Activated CD4-positive, alpha-beta memory T cell treated with anti-CD3 and anti-CD28 coated beads, Interleukin-2, amount 10 ng/mL, durations not matched to agents 7 days and 5 days (primary cell): ENCODE data around the gene AUNIP. TPM values are rescaled to one million over a fixed set of nuclear protein-coding genes. Genes with fewer than 3 reads are reported as not detected.

Experiments
- CTCF ChIA-PET: fragments of 350-600 bp; sonication (Branson Sonifier 250); formaldehyde crosslinking; loops from one replicate; lab custom pipeline; 2021; ENCODE audit warnings: antibody characterized with exemption, inconsistent platforms; lab: Charles Lee
- POLR2A ChIA-PET: fragments of 350-600 bp; sonication (Branson Sonifier 250); formaldehyde crosslinking; loops from one replicate; lab custom pipeline; 2021; ENCODE audit warnings: antibody characterized with exemption; lab: Charles Lee
- DNase-seq: peaks from one replicate; pipeline ENCODE4 v3.0.0-alpha.2; 2020
- H3K27ac Mint-ChIP-seq: one replicate; pipeline ENCODE4 v1.8.0; 2021; ENCODE audit warnings: mild to moderate bottlenecking, mixed read lengths
- H3K27me3 Mint-ChIP-seq: one replicate; pipeline ENCODE4 v1.8.0; 2021; ENCODE audit warnings: mixed read lengths
- H3K36me3 Mint-ChIP-seq: one replicate; pipeline ENCODE4 v1.8.0; 2021; ENCODE audit warnings: low read depth, mixed read lengths
- H3K4me1 Mint-ChIP-seq: one replicate; pipeline ENCODE4 v1.8.0; 2021; ENCODE audit warnings: mixed read lengths
- H3K4me3 Mint-ChIP-seq: one replicate; pipeline ENCODE4 v1.8.0; 2021; ENCODE audit warnings: mild to moderate bottlenecking, mixed read lengths
- H3K9me3 Mint-ChIP-seq: one replicate; pipeline ENCODE4 v1.8.0; 2021; ENCODE audit warnings: mixed read lengths
- total RNA-seq, 2 experiments: library from RNA; stranded (reverse); gene quantifications; one replicate each; pipeline ENCODE4 v1.2.3, GENCODE V29; 2021

The AUNIP gene
- total RNA-seq, 2 experiments from 2014 or later, result 5.2 to 5.4 TPM

- Mint-ChIP-seq H3K36me3 (peaks cover 57% of the 10 kb centered on the region), H3K27me3 (no peaks in the 10 kb centered on the region), H3K27ac (no peak overlapping the region), H3K4me1 (no peaks in the 10 kb centered on the region), H3K4me3 (no peak overlapping the region), H3K9me3 (no peaks in the 10 kb centered on the region)
- ChIA-PET CTCF (interaction anchor here (0.7 kb wide), 1 partner anchor 443 kb away, joined by 3 read pairs; no protein-coding TSS in a partner anchor), POLR2A (no interaction called here)
- DNase-seq, result no peak
These were observed 26.1 kb downstream of the AUNIP start for GRCh38 chr1:25833158-25833557.

GRCh38 chr1:25832336-25833037 lies 26.8 kb downstream of the AUNIP start:
- Mint-ChIP-seq H3K4me3 (no peak overlapping the region), H3K4me1 (no peaks in the 10 kb centered on the region), H3K36me3 (peaks cover 61% of the 10 kb centered on the region), H3K27me3 (no peaks in the 10 kb centered on the region), H3K27ac (no peak overlapping the region), H3K9me3 (no peaks in the 10 kb centered on the region)
- DNase-seq, result no peak
- CTCF ChIA-PET, result no interaction called here
- POLR2A ChIA-PET, result interaction anchor here (1.1 kb wide), 1 partner anchor 42 kb away, joined by 3 read pairs; the partner anchor contains the start of gene PAQR7

GRCh38 chr1:25831569-25832196 lies 27.6 kb downstream of the AUNIP start:
- no peaks in the 10 kb centered on the region for H3K9me3 Mint-ChIP-seq
- peaks cover 64% of the 10 kb centered on the region for H3K36me3 Mint-ChIP-seq
- DNase-seq, result no peak
- ChIA-PET POLR2A (interaction anchor here (0.6 to 1.3 kb wide), 3 partner anchors 10 to 88 kb away, joined by 3 to 7 read pairs (median 3); partner anchors contain the start of gene PAQR7), CTCF (no interaction called here)
- H3K4me1 Mint-ChIP-seq, result no peaks in the 10 kb centered on the region
- no peaks in the 10 kb centered on the region for H3K27me3 Mint-ChIP-seq
- no peak overlapping the region for H3K27ac Mint-ChIP-seq
- no peak overlapping the region for H3K4me3 Mint-ChIP-seq

GRCh38 chr1:25829046-25829445 lies 30.2 kb downstream of the AUNIP start:
- Mint-ChIP-seq H3K27ac (no peak overlapping the region), H3K9me3 (no peaks in the 10 kb centered on the region), H3K36me3 (peaks cover 56% of the 10 kb centered on the region), H3K27me3 (no peaks in the 10 kb centered on the region), H3K4me3 (no peak overlapping the region), H3K4me1 (no peaks in the 10 kb centered on the region)
- no peak for DNase-seq
- ChIA-PET CTCF (no interaction called here), POLR2A (interaction anchor here (2.0 kb wide), 1 partner anchor 9 kb away, joined by 11 read pairs; the partner anchor contains the start of gene MTFR1L)

GRCh38 chr1:25828491-25828890 lies 30.8 kb downstream of the AUNIP start:
- Mint-ChIP-seq H3K36me3 (peaks cover 53% of the 10 kb centered on the region), H3K9me3 (no peaks in the 10 kb centered on the region), H3K4me1 (no peaks in the 10 kb centered on the region), H3K27ac (no peak overlapping the region), H3K4me3 (no peak overlapping the region), H3K27me3 (no peaks in the 10 kb centered on the region)
- CTCF ChIA-PET, result no interaction called here
- POLR2A ChIA-PET, result interaction anchor here (2.0 kb wide), 1 partner anchor 8 kb away, joined by 11 read pairs; the partner anchor contains the start of gene MTFR1L
- no peak for DNase-seq

- Mint-ChIP-seq H3K9me3 (no peaks in the 10 kb centered on the region), H3K36me3 (peaks cover 43% of the 10 kb centered on the region), H3K27ac (no peak overlapping the region), H3K4me1 (peaks cover 7% of the 10 kb centered on the region), H3K27me3 (no peaks in the 10 kb centered on the region), H3K4me3 (no peak overlapping the region)
- ChIA-PET POLR2A (no interaction called here), CTCF (no interaction called here)
- no peak for DNase-seq
These were observed 32.7 kb downstream of the AUNIP start for GRCh38 chr1:25826571-25826970.

GRCh38 chr1:25825605-25826004 lies 33.7 kb downstream of the AUNIP start:
- H3K4me3 Mint-ChIP-seq, result no peak overlapping the region
- no peak for DNase-seq
- H3K27me3 Mint-ChIP-seq, result no peaks in the 10 kb centered on the region
- H3K27ac Mint-ChIP-seq, result no peak overlapping the region
- peaks cover 38% of the 10 kb centered on the region for H3K36me3 Mint-ChIP-seq
- CTCF ChIA-PET, result no interaction called here
- POLR2A ChIA-PET, result no interaction called here
- H3K4me1 Mint-ChIP-seq, result peaks cover 17% of the 10 kb centered on the region
- no peaks in the 10 kb centered on the region for H3K9me3 Mint-ChIP-seq

GRCh38 chr1:25821630-25822091 lies 37.6 kb downstream of the AUNIP start:
- no peaks in the 10 kb centered on the region for H3K27me3 Mint-ChIP-seq
- peak overlapping the region; percentile 96 for H3K4me3 Mint-ChIP-seq
- ChIA-PET CTCF (interaction anchor here (0.6 to 2.6 kb wide), 4 partner anchors 9 to 176 kb away, joined by 3 to 11 read pairs (median 4); partner anchors contain the start of gene PAFAH2), POLR2A (interaction anchor here (1.8 to 3.9 kb wide), 4 partner anchors 10 to 589 kb away, joined by 7 to 21 read pairs (median 10); partner anchors contain the start of gene SYF2)
- DNase-seq, result no peak
- peaks cover 36% of the 10 kb centered on the region for H3K4me1 Mint-ChIP-seq
- H3K36me3 Mint-ChIP-seq, result peaks cover 10% of the 10 kb centered on the region
- no peaks in the 10 kb centered on the region for H3K9me3 Mint-ChIP-seq
- peak overlapping the region; percentile 93 for H3K27ac Mint-ChIP-seq

GRCh38 chr1:25821112-25821476 lies 38.2 kb downstream of the AUNIP start:
- no peaks in the 10 kb centered on the region for H3K27me3 Mint-ChIP-seq
- H3K36me3 Mint-ChIP-seq, result peaks cover 7% of the 10 kb centered on the region
- H3K9me3 Mint-ChIP-seq, result no peaks in the 10 kb centered on the region
- ChIA-PET CTCF (interaction anchor here (0.7 to 2.6 kb wide), 3 partner anchors 74 to 189 kb away, joined by 3 to 11 read pairs (median 6); partner anchors contain the start of gene PAFAH2), POLR2A (interaction anchor here (0.7 to 3.9 kb wide), 12 partner anchors 8 to 589 kb away, joined by 3 to 21 read pairs (median 7); partner anchors contain the start of genes PAFAH2, RSRP1 and SYF2)
- H3K27ac Mint-ChIP-seq, result peak overlapping the region; percentile 93
- peak overlapping the region; percentile 96 for H3K4me3 Mint-ChIP-seq
- DNase-seq, result no peak
- H3K4me1 Mint-ChIP-seq, result peaks cover 38% of the 10 kb centered on the region

GRCh38 chr1:25820247-25821111 lies 38.8 kb downstream of the AUNIP start:
- peaks cover 7% of the 10 kb centered on the region for H3K36me3 Mint-ChIP-seq
- ChIA-PET POLR2A (interaction anchor here (0.7 to 3.9 kb wide), 31 partner anchors 9 to 588 kb away, joined by 3 to 21 read pairs (median 4); partner anchors contain the start of genes AUNIP, PAFAH2, RSRP1 and SYF2), CTCF (interaction anchor here (0.7 to 2.6 kb wide), 5 partner anchors 11 to 211 kb away, joined by 3 to 11 read pairs (median 4); partner anchors contain the start of gene PAFAH2)
- H3K27me3 Mint-ChIP-seq, result no peaks in the 10 kb centered on the region
- peak overlapping the region; percentile 93 for H3K27ac Mint-ChIP-seq
- peaks cover 38% of the 10 kb centered on the region for H3K4me1 Mint-ChIP-seq
- H3K9me3 Mint-ChIP-seq, result no peaks in the 10 kb centered on the region
- peak overlapping the region; percentile 96 for H3K4me3 Mint-ChIP-seq
- peak; percentile 81 for DNase-seq

- Mint-ChIP-seq H3K9me3 (no peaks in the 10 kb centered on the region), H3K4me3 (peak within 1 kb of the TSS; percentile 96), H3K4me1 (peaks cover 38% of the 10 kb centered on the region), H3K27ac (peak within 1 kb of the TSS; percentile 93), H3K36me3 (peaks cover 7% of the 10 kb centered on the region), H3K27me3 (no peaks in the 10 kb centered on the region)
- DNase-seq, result peak; percentile 95
- CTCF ChIA-PET, result interaction anchor here (0.6 to 2.6 kb wide), 5 partner anchors 10 to 288 kb away, joined by 3 to 11 read pairs (median 4); partner anchors contain the start of gene PAFAH2
- POLR2A ChIA-PET, result interaction anchor here (0.8 to 3.9 kb wide), 30 partner anchors 10 to 588 kb away, joined by 3 to 21 read pairs (median 4); partner anchors contain the start of genes AUNIP, PAFAH2, RSRP1 and SYF2
These were observed 39.6 kb downstream of the AUNIP start, which contains the start of gene MTFR1L for GRCh38 chr1:25819491-25820246. Gene MTFR1L, plus strand, starts transcription at chr1:25819954. Its CDS starts 3,151 bp downstream, at chr1:25823105.
